Head of caudate nucleus (tissue), 42 donors: Measurements from ENCODE around the gene NSMCE1.
"Not testable (repeated sequence)": the region's sequence is repeated elsewhere in the genome, so short reads cannot be mapped to it uniquely, and the experiment has no call there.

Source experiments
- DNase-seq, 42 donors: peaks; one replicate each; pipeline versions ENCODE4 v3.0.0 to v3.0.0-alpha.2; 2020 to 2021; ENCODE audit warnings: mixed read lengths in 7 of 42
- intact Hi-C: fragments of 100-400 bp; cut with DNase I; formaldehyde crosslinking; loops from one replicate; pipeline ENCODE4 v1.15.0; 2022

The NSMCE1 gene

DNA sequence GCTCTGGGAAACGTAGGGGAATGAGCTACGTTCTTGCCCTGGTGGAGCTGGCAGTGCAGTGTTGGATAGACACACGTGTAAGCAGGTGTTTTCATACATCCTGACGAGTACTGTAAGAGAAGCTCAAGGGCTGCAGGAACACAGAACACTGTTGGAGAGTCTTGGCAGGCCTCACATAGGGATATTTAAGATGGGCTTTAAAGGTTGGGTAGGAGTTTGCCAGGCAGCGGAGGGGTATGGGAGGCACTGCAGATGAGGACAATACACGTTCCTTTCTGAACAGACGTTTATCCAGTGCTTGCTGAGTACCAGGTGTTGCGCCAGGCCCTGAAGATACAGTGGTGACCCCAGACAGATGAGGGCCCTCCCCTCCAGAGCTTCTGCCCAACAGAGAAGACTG, 59.0 kb downstream of the NSMCE1 start:
- no peak for DNase-seq
- intact Hi-C loops: no loop called here

GRCh38 chr16:27208796-27209195, 59.8 kb downstream of the NSMCE1 start:
- no peak for DNase-seq
- intact Hi-C loops: no loop called here

GRCh38 chr16:27208081-27208680, 60.4 kb downstream of the NSMCE1 start:
- DNase-seq: no peak
- intact Hi-C loops: no loop called here

GRCh38 chr16:27207121-27207520, 61.5 kb downstream of the NSMCE1 start:
- intact Hi-C loops, DNase-seq: not testable (repeated sequence)

- intact Hi-C loops: no loop called here
- no peak for DNase-seq
These were observed 63.0 kb downstream of the NSMCE1 start for GRCh38 chr16:27205423-27206065.

DNA sequence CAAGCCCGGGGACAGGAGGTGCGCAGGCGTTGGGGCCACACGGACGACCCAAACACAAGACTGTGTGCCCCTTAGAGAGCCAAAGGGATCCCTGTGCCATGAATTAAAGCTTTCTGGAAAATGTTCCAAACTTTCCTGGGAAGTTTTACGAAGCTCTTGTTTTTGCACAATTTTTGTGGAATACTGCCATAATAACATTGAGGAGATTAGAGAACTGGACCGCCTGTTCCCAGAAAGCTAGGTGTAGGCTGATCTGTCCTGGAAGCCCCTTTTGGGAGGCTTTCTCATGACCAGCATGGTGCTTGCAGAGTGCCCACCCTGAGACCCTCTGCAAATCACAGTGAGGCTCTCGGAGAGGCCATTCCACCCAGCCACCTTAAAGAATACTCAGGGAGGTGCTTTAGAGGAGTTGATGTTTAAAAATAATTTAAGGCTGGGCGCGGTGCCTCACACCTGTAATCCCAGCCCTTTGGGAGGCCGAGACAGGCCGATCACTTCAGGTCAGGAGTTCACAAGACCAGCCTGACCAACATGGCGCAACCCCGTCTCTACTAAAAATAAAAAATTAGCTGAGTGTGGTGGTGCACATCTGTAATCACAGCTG, 64.2 kb downstream of the NSMCE1 start:
- peak in 1 of 42 donors; percentile 31 for DNase-seq
- intact Hi-C loops: no loop called here

DNA sequence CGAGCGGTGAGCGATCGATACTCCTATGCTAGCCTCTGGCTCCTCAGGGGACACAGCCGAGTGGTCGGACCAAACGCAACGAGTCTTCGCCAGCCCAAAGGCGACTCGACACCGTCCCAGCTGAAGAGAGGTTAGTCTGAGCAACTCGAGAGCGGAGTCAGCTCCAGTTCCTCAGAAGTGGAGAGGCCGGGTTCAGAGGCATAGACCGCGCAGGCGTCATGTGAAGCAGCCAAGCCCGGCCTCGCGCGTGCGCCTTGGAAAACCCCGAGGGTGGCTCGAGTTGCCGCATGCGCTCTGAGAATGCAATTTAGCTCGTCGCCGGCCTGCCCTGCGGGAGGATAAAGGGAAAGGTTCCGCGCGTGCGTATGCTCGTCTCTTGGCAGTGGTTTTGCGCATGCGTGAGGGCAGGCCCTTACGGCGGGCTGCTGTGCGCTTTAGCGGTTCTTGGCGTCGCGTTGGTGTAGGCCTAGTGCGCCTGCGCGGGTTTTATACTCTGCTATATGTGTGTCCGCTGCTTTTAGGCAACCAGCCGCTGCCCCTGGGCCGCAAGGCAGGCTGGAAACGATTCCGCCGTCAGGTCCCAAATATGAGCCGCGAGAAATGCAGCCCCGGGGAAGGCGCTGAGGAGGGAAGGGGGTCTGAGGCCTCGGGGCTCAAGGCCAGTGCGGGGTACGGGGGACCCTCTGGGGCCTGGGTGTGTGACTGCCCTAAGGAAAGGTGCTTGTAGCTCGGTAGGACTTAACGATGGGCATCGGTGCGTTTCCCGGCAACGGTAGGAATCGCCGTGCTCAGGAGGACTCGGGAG, 64.9 kb downstream of the NSMCE1 start, which contains the start of gene KDM8:
KDM8 (plus strand) TSS at position 20 of the 805 bp plus-strand sequence. CDS start 6,598 bp downstream, outside the sequence.
- peak; percentile 94 to 100 (median 99) for DNase-seq

DNA sequence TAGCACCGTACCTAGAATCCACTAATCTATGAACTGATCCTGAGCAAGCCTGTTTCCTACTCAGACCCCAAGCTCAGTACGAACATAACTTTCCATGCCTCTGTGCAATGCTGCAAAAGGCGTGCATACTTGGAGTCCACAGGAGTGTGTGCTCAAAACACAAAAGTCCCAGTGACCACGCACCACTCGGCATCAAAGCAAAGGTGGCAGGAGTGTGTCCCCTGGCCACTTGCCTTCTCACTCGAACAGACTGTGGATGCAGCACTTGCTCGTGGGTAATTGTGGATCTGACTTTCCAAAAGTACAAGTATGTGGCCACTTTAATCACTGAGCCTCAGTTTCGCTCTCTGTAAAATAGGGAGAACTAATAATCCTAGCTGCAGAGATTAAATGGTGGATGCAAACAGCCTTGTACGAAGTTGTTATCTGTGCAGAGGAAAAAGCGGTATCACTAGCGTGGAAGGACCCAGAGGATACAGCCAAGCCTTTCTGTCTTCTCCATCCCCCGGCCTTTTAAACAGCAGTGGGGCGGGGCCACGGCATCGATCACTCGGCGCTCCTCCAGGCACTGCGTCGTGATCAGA, 65.6 kb downstream of the NSMCE1 start:
- intact Hi-C loops: no loop called here
- peak in 41 of 42 donors; percentile 88 to 98 (median 95) for DNase-seq

More for the DNA sequence above, 64.9 kb downstream of the NSMCE1 start, which contains the start of gene KDM8:
- intact Hi-C loops: no loop called here

DNA sequence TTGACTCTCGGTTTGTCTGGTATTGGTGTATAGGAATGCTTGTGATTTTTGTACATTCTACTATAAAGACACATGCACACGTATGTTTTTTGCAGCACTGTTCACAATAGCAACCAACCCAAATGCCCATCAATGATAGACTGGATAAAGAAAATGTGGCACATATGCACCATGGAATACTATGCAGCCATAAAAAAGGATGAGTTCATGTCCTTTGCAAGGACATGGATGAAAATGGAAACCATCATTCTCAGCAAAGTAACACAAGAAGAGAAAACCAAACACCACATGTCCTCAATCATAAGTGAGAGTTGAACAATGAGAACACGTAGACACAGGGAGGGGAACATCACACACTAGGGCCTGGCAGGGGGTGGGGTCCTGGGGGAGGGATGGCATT, 67.7 kb downstream of the NSMCE1 start:
- intact Hi-C loops: not testable (repeated sequence)

DNA sequence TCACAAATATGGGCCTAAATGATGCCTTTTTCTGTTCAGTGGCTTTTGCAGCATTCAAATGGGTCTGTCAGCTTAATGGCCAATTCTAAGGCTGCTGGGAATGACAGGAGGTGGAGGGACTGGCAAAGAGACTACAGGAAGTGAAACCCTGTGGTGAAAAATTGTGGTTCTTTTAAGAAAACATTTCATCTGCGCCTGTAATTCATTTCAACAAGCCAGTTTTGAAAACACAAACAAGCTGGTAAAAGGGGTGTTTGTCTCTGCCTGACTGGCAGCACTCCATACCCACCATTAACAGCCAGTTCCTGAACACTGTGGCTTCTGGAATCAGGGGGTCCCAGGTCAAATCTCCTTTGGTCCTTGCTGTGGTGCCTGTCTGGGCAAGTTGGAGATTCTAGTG, 68.8 kb downstream of the NSMCE1 start:
- DNase-seq: no peak
- intact Hi-C loops: loop anchor here (10.0 kb wide), 1 partner anchor 175 kb away; no protein-coding TSS in a partner anchor

More for the DNA sequence above, 67.7 kb downstream of the NSMCE1 start:
- DNase-seq: not testable (repeated sequence)

GRCh38 chr16:27199235-27199586, 69.4 kb downstream of the NSMCE1 start:
- DNase-seq: no peak
- intact Hi-C loops: loop anchor here (10.0 kb wide), 1 partner anchor 176 kb away; no protein-coding TSS in a partner anchor

DNA sequence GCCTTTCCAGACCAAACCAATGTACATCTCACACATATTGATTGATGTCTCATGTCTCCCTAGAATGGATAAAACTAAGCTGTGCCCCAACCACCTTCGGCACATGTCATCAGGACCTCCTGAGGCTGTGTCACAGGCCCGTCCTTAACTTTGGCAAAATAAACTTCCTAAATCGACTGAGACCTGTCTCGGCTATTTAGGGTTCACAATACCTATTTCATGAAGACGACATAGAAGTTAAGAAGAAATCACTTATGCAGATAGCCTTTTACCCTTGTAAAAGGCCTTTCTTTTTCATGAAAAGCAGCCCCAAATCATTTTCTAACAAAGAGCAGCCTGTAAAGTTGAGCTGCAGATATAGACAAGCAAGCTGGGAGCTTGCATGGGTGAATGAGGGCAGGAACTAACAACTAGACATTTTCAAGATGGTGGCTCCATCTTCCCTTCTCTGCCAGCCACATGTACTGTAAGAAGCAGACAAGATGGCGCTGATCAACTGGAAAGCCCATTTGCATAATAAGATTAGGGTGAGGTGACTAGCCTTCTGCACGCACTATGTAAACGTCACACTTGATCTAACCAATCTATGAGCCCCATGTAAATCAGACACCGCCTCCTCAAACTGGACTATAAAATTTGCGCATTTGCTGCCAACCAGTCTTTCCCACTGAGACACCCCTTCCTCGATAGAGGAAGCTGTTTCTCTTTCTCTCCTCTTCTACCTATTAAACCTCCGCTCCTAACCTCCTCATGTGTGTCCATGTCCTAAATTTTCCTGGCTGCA, 69.9 kb downstream of the NSMCE1 start:
- DNase-seq: no peak
- intact Hi-C loops: loop anchor here (10.0 kb wide), 1 partner anchor 176 kb away; no protein-coding TSS in a partner anchor

DNA sequence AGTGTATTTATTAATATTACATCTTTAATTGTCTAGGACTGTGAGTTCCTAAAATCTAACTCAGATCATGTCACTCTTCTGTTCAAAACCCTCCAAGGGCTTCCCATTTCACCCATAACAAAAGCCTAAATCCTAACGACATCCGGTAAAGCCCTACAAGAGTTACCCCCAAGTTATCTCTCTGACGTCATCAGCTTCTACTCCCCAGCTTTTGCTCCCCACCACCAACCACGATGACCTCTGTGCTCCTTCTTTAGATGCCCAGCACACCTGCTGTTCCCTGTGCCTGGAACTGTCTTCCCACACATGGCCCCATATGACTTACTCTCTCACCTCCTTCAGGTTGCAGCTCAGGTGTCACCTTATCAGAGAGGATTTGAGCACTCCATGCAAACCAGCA, 71.6 kb downstream of the NSMCE1 start:
- intact Hi-C loops: loop anchor here (10.0 kb wide), 1 partner anchor 178 kb away; no protein-coding TSS in a partner anchor
- DNase-seq: no peak

DNA sequence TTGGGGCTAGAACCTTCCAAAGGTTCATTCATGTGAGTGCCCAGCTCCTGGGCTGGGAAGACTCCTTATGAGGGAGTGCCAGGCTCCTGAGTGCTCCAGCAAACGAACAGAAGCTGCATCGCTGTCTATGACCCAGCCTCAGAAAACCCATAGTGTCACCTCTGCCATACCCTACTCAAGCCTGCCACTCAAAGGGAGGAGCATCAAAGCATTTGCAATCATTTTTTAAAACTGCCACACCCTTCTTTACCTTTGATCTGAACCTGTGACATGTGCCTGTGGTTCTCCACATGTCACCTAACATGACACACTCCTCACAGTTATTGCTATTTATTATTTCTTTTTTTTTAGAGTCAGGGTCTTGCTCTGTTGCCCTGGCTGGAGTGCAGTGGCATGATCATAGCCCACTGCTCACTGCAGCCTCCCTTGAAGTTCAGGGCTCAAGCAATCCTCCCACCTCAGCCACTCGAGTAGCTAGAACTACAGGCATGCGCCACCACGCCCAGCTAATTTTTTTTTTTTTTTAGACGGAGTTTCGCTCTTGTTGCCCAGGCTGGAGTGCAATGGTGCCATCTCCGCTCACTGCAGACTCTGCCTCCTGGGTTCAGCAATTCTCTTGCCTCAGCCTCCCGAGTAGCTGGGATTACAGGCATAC, 72.5 kb downstream of the NSMCE1 start:
- no peak for DNase-seq
- intact Hi-C loops: loop anchor here (10.0 kb wide), 1 partner anchor 179 kb away; no protein-coding TSS in a partner anchor

- intact Hi-C loops: loop anchor here (10.0 kb wide), 1 partner anchor 180 kb away; no protein-coding TSS in a partner anchor
- no peak for DNase-seq
These were observed 73.4 kb downstream of the NSMCE1 start for GRCh38 chr16:27195076-27195741.

DNA sequence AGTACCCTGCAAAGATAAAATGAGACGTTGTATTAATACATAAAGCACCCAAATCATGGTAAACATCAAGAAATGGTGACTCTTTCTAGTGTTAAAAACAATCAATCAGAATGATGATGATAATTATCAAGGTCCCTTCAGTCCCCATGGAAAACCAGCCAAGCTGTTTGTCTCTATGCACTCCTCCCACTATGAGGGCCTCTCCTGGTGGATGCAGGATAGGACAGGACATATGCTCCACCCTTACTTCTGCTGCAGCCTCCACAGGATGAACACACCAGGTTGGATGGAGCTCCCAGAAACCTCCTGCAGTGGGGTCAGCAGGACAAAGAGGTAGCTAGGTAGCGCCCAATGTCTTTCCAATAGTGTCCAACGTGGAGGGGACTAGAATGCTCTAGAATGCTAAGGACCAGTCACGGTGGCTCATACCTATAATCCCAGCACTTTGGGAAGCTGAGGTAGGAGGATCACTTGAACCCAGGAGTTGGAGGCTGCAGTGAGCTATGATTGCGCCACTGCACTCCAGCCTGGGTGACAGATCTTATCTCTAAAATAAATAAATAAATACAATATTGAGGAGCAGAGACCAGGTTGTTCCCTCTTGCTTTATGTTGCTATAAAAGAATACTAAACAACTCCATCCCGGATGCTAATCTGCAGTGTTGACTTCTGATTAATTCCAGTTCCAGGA, 75.1 kb downstream of the NSMCE1 start:
- DNase-seq: no peak
- intact Hi-C loops: loop anchor here (10.0 kb wide), 1 partner anchor 181 kb away; no protein-coding TSS in a partner anchor
